Measurements from ENCODE around the gene FBXO47. TPM values are rescaled to one million over a fixed set of nuclear protein-coding genes. Genes with fewer than 3 reads are reported as not detected.

FBXO47 gene
- polyA plus RNA-seq, 3 donors: not detected

DNA sequence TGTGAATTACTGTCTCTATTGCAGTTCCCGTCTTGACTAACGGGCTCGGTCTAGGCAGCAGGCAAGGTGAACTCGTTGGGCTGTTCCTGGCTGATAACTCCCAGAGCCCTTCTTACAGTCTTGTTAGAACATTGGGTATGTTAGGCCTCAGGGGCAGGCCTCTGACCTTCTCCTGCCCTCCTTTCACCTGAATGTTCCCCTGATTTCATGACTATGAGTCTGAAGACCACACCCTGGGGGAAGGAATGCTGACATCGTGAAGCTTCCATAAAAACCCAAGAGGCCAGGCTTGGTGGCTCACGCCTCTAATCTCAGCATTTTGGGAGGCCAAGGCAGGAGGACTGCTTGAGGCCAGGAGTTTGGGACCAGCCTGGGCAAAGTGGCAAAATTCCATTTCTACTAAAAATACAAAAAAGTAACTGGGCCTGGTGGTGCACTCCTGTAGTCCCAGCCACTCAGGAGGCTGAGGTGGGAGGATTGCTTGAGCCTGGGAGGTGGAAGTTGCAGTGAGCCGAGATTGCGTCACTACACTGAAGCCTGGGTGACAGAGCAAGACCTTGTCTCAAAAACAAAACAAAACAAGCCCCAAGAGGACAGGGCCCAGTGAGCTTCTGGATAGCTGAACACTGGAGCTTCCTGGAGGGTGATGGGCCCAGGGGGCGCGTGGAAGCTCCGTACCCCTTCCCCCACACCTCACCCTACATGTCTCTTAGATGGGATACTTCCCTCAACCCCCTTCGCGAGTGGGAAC lies 47.8 kb upstream of the FBXO47 start:
- peak overlapping the region; percentile 85 to 96 (median 94) for H3K27ac Mint-ChIP-seq

DNA sequence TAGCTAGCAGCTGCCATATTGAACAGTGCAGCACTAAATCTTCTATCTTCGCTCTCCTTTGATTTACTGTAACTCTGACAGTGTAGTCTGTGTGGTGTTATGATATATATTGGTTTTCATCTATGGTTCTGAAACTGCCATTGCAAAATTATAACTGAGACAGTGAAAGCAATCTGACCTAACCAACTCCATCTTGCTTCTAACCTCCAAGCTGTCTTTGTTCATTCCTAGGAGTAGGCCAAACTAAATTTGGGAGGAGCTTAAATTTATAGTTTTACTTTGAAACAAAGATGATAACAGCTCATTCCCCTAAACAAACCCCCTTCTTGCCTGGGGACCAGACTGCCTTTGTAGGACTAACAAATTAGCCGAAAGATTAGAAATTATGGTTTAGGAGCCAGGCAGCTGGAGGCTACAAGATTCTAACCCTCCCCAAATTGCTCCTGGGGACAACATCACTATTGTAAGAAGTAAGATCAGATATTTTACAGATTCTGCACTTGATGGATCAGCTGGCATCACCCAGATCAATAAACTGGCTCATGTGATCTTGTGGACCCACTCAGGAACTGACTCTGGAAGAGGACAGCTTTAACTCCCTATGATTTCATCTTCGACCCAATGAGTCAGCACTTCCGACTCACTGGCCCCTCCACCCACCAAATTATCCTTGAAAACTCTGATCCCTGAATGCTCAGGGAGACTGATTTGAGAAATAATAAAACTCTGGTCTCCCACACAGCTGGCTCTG lies 47.0 kb upstream of the FBXO47 start:
- H3K4me2 ChIP-seq (replicated peaks; ENCODE audit: extremely low read depth, low read length, poor library complexity, severe bottlenecking): no peak overlapping the region

More for the DNA sequence above, 47.8 kb upstream of the FBXO47 start:
- peak overlapping the region; percentile 38 for H3K9ac ChIP-seq (ENCODE audit: insufficient read depth, low read length, poor library complexity, severe bottlenecking)
- DNase-seq: peak; percentile 60 to 64 (median 63)
- no peaks in the 10 kb centered on the region for H3K79me2 ChIP-seq (ENCODE audit: insufficient read depth, low read length)
- H3K36me3 Mint-ChIP-seq: no peaks in the 10 kb centered on the region
- no peaks in the 10 kb centered on the region for H3K36me3 ChIP-seq (replicated peaks in 1 of 2; ENCODE audit: control insufficient read depth in 1 of 2, insufficient read depth in 2 of 2, low read length in 2 of 2)
- no peak overlapping the region for H3K4me3 ChIP-seq (replicated peaks in 1 of 3; ENCODE audit: low read depth in 2 of 3, low read length in 3 of 3)
- peak overlapping the region; percentile 82 to 92 for H3K27ac ChIP-seq (ENCODE audit: low read depth in 1 of 2, low read length in 2 of 2)
- H3K4me1 Mint-ChIP-seq: peaks cover 48% of the 10 kb centered on the region
- H3K4me2 ChIP-seq (replicated peaks; ENCODE audit: extremely low read depth, low read length, poor library complexity, severe bottlenecking): peak overlapping the region; percentile 42
- WGBS (ENCODE audit: insufficient coverage): 91% methylated on average over 5 of the region's 13 CpGs
- H3K27me3 Mint-ChIP-seq (ENCODE audit: low read depth in 3 of 3): peaks cover 0 to 5% (median 4%) of the 10 kb centered on the region in 3 donors
- no peaks in the 10 kb centered on the region for H4K20me1 ChIP-seq (ENCODE audit: insufficient read depth, low read length)
- TF ChIP-seq, protein P1, sequence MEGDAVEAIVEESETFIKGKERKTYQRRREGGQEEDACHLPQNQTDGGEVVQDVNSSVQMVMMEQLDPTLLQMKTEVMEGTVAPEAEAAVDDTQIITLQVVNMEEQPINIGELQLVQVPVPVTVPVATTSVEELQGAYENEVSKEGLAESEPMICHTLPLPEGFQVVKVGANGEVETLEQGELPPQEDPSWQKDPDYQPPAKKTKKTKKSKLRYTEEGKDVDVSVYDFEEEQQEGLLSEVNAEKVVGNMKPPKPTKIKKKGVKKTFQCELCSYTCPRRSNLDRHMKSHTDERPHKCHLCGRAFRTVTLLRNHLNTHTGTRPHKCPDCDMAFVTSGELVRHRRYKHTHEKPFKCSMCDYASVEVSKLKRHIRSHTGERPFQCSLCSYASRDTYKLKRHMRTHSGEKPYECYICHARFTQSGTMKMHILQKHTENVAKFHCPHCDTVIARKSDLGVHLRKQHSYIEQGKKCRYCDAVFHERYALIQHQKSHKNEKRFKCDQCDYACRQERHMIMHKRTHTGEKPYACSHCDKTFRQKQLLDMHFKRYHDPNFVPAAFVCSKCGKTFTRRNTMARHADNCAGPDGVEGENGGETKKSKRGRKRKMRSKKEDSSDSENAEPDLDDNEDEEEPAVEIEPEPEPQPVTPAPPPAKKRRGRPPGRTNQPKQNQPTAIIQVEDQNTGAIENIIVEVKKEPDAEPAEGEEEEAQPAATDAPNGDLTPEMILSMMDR (IDR thresholded peaks at IDR 0.05): no peak
- peak overlapping the region; percentile 69 for H2AFZ ChIP-seq (ENCODE audit: insufficient read depth, low read depth, low read length, poor library complexity, severe bottlenecking)
- H3K27me3 ChIP-seq (ENCODE audit: control insufficient read depth in 2 of 2, insufficient read depth in 2 of 2, low read length in 2 of 2): no peaks in the 10 kb centered on the region
- H3K4me3 Mint-ChIP-seq: no peak overlapping the region
- peaks cover 51 to 56% of the 10 kb centered on the region in 2 donors for H3K4me1 ChIP-seq (ENCODE audit: control insufficient read depth in 1 of 2, insufficient read depth in 2 of 2, low read length in 2 of 2)
- H3K9me3 Mint-ChIP-seq: no peaks in the 10 kb centered on the region
- intact Hi-C loops (cut with micrococcal nuclease): no loop called here
- no peaks in the 10 kb centered on the region for H3K9me3 ChIP-seq (replicated peaks in 1 of 2; ENCODE audit: control insufficient read depth in 1 of 2, insufficient read depth in 1 of 2, low read length in 2 of 2)

More for the DNA sequence above, 47.0 kb upstream of the FBXO47 start:
- 63% methylated on average over 1 of the region's 4 CpGs for WGBS (ENCODE audit: insufficient coverage)
- Mint-ChIP-seq H3K36me3 (no peaks in the 10 kb centered on the region), H3K4me3 (no peak overlapping the region), H3K4me1 (peaks cover 48% of the 10 kb centered on the region), H3K27me3 (ENCODE audit: low read depth in 3 of 3) (peaks cover 0 to 5% (median 4%) of the 10 kb centered on the region in 3 donors), H3K27ac (peak overlapping the region; percentile 85 to 96 (median 88)), H3K9me3 (peaks cover 0 to 2% (median 0%) of the 10 kb centered on the region in 7 donors)
- Histone ChIP-seq H3K27ac (ENCODE audit: low read depth in 1 of 2, low read length in 2 of 2) (peak overlapping the region; percentile 82 to 92), H3K79me2 (ENCODE audit: insufficient read depth, low read length) (no peaks in the 10 kb centered on the region), H3K4me1 (ENCODE audit: control insufficient read depth in 1 of 2, insufficient read depth in 2 of 2, low read length in 2 of 2) (peaks cover 51 to 53% of the 10 kb centered on the region in 2 donors), H3K36me3 (replicated peaks in 1 of 2; ENCODE audit: control insufficient read depth in 1 of 2, insufficient read depth in 2 of 2, low read length in 2 of 2) (no peaks in the 10 kb centered on the region), H2AFZ (ENCODE audit: insufficient read depth, low read depth, low read length, poor library complexity, severe bottlenecking) (no peak overlapping the region), H3K27me3 (ENCODE audit: control insufficient read depth in 2 of 2, insufficient read depth in 2 of 2, low read length in 2 of 2) (no peaks in the 10 kb centered on the region), H3K9ac (ENCODE audit: insufficient read depth, low read length, poor library complexity, severe bottlenecking) (no peak overlapping the region), H4K20me1 (ENCODE audit: insufficient read depth, low read length) (no peaks in the 10 kb centered on the region), H3K9me3 (replicated peaks in 1 of 2; ENCODE audit: control insufficient read depth in 1 of 2, insufficient read depth in 1 of 2, low read length in 2 of 2) (no peaks in the 10 kb centered on the region), H3K4me3 (replicated peaks in 1 of 3; ENCODE audit: low read depth in 2 of 3, low read length in 3 of 3) (no peak overlapping the region)
- DNase-seq: peak in 1 of 3 donors; percentile 17
- TF ChIP-seq, protein P1 (IDR thresholded peaks at IDR 0.05): no peak
- intact Hi-C loops (cut with micrococcal nuclease): no loop called here

Data from CD14-positive monocyte (primary cell).